Neural crest cell (in vitro differentiated cells): Measurements from ENCODE around the gene PLCB1. TPM values are rescaled to one million over a fixed set of nuclear protein-coding genes. Genes with fewer than 3 reads are reported as not detected.
A peak's percentile ranks its signal among the peaks of the same experiment; 100 is the strongest.

Experiments used
- DNase-seq: peaks from one replicate; pipeline ENCODE4 v3.0.0; 2021; ENCODE audit warnings: low read depth, mixed read lengths, low spot score
- H3K27ac Mint-ChIP-seq: one replicate; pipeline ENCODE4 v1.8.0; 2021; ENCODE audit warnings: mild to moderate bottlenecking, mixed read lengths; ENCODE audit not compliant: unreplicated experiment
- H3K27me3 Mint-ChIP-seq: 2 replicates; pipeline ENCODE4 v1.8.0; 2021; ENCODE audit warnings: low read depth, mild to moderate bottlenecking, mixed read lengths
- H3K36me3 Mint-ChIP-seq: 2 replicates; pipeline ENCODE4 v1.8.0; 2021; ENCODE audit warnings: low read depth, mild to moderate bottlenecking, mixed read lengths
- H3K4me1 Mint-ChIP-seq: 2 replicates; pipeline ENCODE4 v1.8.0; 2021; ENCODE audit warnings: mixed read lengths
- H3K4me3 Mint-ChIP-seq: one replicate; pipeline ENCODE4 v1.8.0; 2021; ENCODE audit warnings: mild to moderate bottlenecking, mixed read lengths
- H3K9me3 Mint-ChIP-seq: 2 replicates; pipeline ENCODE4 v1.8.0; 2021; ENCODE audit warnings: mixed read lengths
- CTCF ChIP-seq: fragments of 200-600 bp; sonication (generic); conservative IDR thresholded peaks from 2 replicates; pipeline ENCODE4 v1.5.0; 2021; ENCODE audit warnings: antibody characterized with exemption, mild to moderate bottlenecking
- total RNA-seq: library from RNA; stranded (reverse); gene quantifications from 2 replicates; pipeline ENCODE4 v1.2.1, GENCODE V29; 2021

Gene PLCB1
- total RNA-seq, 1 donor from 2014 or later = 13.7 TPM

DNA sequence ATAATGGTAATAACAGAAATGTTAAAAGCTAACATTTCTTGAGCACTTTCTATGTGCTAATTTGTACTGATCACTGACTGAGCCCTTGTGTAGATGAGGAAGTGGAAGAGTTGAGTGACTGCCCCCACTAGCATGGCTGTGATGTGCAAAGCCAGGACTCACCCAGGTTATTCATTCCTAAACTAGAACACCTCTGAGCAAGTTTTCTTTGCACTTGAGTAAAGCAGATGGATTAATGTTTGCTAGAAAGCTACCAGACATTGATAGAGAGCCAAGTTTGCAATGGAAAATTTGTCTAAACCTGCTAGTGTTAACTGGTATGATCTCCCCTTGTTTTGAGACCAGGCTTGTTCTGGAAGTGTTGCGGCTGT, 469.5 kb downstream of the PLCB1 start:
- Mint-ChIP-seq H3K36me3 (peaks cover 10% of the 10 kb centered on the region), H3K4me1 (peaks cover 12% of the 10 kb centered on the region), H3K27me3 (no peaks in the 10 kb centered on the region), H3K9me3 (peaks cover 8% of the 10 kb centered on the region), H3K4me3 (peak overlapping the region; percentile 90), H3K27ac (no peak overlapping the region)
- no peak for DNase-seq
- TF ChIP-seq CTCF = no peak

GRCh38 chr20:8602389-8603116, 470.5 kb downstream of the PLCB1 start:
- H3K4me1 Mint-ChIP-seq = peaks cover 12% of the 10 kb centered on the region
- H3K4me3 Mint-ChIP-seq = peak overlapping the region; percentile 11
- no peak for TF ChIP-seq CTCF
- no peaks in the 10 kb centered on the region for H3K27me3 Mint-ChIP-seq
- no peak for DNase-seq
- H3K27ac Mint-ChIP-seq = no peak overlapping the region
- H3K9me3 Mint-ChIP-seq = peaks cover 8% of the 10 kb centered on the region
- H3K36me3 Mint-ChIP-seq = peaks cover 10% of the 10 kb centered on the region

DNA sequence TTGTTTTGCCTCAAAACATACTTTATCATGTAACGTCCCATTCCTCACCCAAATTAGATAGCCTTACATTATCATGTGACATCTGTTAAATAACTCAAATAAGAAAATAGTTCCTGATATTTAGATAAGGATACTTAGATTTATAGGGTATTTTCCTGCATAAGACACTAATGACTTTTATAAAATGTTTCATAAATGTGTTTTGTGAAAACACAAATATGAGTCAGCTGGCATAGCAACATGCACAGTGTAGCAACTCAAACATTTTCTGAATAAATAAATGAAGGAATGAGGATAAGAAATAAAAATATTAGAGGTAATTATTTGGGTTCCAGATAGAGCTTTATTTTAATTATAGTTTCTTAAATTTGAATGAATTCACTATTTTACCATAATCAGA, 476.4 kb downstream of the PLCB1 start:
- Mint-ChIP-seq H3K27ac (no peak overlapping the region), H3K4me1 (no peaks in the 10 kb centered on the region), H3K27me3 (no peaks in the 10 kb centered on the region), H3K4me3 (no peak overlapping the region), H3K9me3 (peaks cover 8% of the 10 kb centered on the region), H3K36me3 (peaks cover 7% of the 10 kb centered on the region)
- DNase-seq = no peak
- TF ChIP-seq CTCF = no peak

DNA sequence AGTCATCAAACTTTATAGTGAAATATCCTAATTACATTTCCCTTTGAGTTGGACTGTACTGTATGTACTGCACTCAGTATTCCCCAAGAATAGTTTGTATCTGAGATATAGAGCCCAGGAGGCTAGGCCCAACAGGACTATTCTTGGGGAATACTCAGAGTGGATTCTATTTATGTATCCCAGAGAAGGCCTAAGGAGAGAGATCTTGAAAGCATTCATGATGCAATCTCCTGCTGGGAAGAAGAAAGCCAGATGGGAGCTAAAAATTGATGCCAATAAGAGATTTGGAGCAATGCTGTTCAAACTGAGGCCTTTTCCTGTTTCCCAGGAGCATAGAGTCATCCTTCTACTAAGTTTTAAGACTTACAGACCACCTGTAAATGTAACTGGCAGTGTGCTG, 484.7 kb downstream of the PLCB1 start:
- Mint-ChIP-seq H3K4me1 (peaks cover 10% of the 10 kb centered on the region), H3K36me3 (no peaks in the 10 kb centered on the region), H3K9me3 (peaks cover 4% of the 10 kb centered on the region), H3K27me3 (no peaks in the 10 kb centered on the region), H3K27ac (no peak overlapping the region), H3K4me3 (no peak overlapping the region)
- no peak for TF ChIP-seq CTCF
- no peak for DNase-seq

GRCh38 chr20:8621001-8621400, 488.9 kb downstream of the PLCB1 start:
- Mint-ChIP-seq H3K4me1 (peaks cover 15% of the 10 kb centered on the region), H3K4me3 (no peak overlapping the region), H3K36me3 (no peaks in the 10 kb centered on the region), H3K9me3 (peaks cover 5% of the 10 kb centered on the region), H3K27ac (no peak overlapping the region), H3K27me3 (no peaks in the 10 kb centered on the region)
- no peak for TF ChIP-seq CTCF
- DNase-seq = no peak
